Upper lobe of left lung (tissue), 6 donors: ENCODE measurements around the gene PIGU. TPM values are rescaled to one million over a fixed set of nuclear protein-coding genes. Genes with fewer than 3 reads are reported as not detected.
A peak's percentile ranks its signal among the peaks of the same experiment; 100 is the strongest.
"Not testable (repeated sequence)": the region's sequence is repeated elsewhere in the genome, so short reads cannot be mapped to it uniquely, and the experiment has no call there.

Source experiments
- ATAC-seq, 2 donors: fragments of 200-7000 bp; cut with Tn5 transposase; one replicate each; pipeline ENCODE4 v1.9.1; 2022; ENCODE audit warnings: mild to moderate bottlenecking in 2 of 2, moderate library complexity in 2 of 2; ENCODE audit not compliant: low FRiP score in 2 of 2
- DNase-seq, 2 donors: peaks; one replicate each; pipeline ENCODE4 v3.0.0-alpha.2; 2019 to 2020
- H3K27ac ChIP-seq, 4 donors: fragments of 200-600 bp; sonication (generic); one replicate each; pipeline ENCODE4 v1.5.1; 2016 to 2019
- H3K27me3 ChIP-seq, 4 donors: fragments of 200-600 bp; sonication (generic); one replicate each; pipeline ENCODE4 v1.5.1; 2017 to 2019
- H3K36me3 ChIP-seq, 4 donors: fragments of 200-600 bp; sonication (generic); one replicate each; pipeline ENCODE4 v1.5.1; 2016 to 2019
- H3K4me1 ChIP-seq, 4 donors: fragments of 200-600 bp; sonication (generic); one replicate each; pipeline ENCODE4 v1.5.1; 2018 to 2019
- H3K4me3 ChIP-seq, 4 donors: fragments of 200-600 bp; sonication (generic); one replicate each; pipeline ENCODE4 v1.5.1; 2017 to 2019; ENCODE audit warnings: mild to moderate bottlenecking in 2 of 4, moderate library complexity in 1 of 4
- H3K9me3 ChIP-seq, 4 donors: fragments of 200-600 bp; sonication (generic); one replicate each; pipeline ENCODE4 v1.5.1; 2018 to 2019
- CTCF ChIP-seq, 6 experiments: fragments of 450-650 bp in 4 of 6; fragments of 200-600 bp in 2 of 6; sonication (generic) in 2 of 6; IDR thresholded peaks; one replicate each; pipeline ENCODE4 v1.5.1; 2016 to 2019; ENCODE audit warnings: antibody characterized with exemption in 6 of 6
- EP300 ChIP-seq, 4 donors: sonication (generic); formaldehyde crosslinking; IDR thresholded peaks; one replicate each; pipeline ENCODE4 v1.5.1; 2017; ENCODE audit warnings: antibody characterized with exemption in 4 of 4, control low read depth in 2 of 4
- POLR2A ChIP-seq, 4 donors: fragments of 450-650 bp; IDR thresholded peaks; one replicate each; pipeline ENCODE4 v1.5.1; 2016 to 2017; ENCODE audit warnings: antibody characterized with exemption in 4 of 4, mild to moderate bottlenecking in 2 of 4
- POLR2AphosphoS5 ChIP-seq, 2 donors: sonication (generic); formaldehyde crosslinking; IDR thresholded peaks; one replicate each; pipeline ENCODE4 v1.5.1; 2017; ENCODE audit warnings: antibody characterized with exemption in 2 of 2
- WGBS, 2 donors: methylation state at CpG; one replicate each; pipeline ENCODE4 v1.1.5; 2017 to 2018; 5-methylcytosine and 5-hydroxymethylcytosine counted together
- total RNA-seq, 6 donors: library from RNA; depleted of rRNA in 4 of 6; stranded (reverse); fragments of >200 nt in 4 of 6; gene quantifications; one replicate each; pipeline versions ENCODE4 v1.1.0 to v1.2.1, GENCODE V29; 2016 to 2021
- donor health status: DM: no; HTN: no; CAD: no; lungs with moderate emphysema.
- donor health status: DM: no; HTN: yes; CAD: no; lungs with severe emphysema.

PIGU gene
- total RNA-seq, 6 donors from 2014 or later: 8.0 to 17.1 (median 12.7) TPM

DNA sequence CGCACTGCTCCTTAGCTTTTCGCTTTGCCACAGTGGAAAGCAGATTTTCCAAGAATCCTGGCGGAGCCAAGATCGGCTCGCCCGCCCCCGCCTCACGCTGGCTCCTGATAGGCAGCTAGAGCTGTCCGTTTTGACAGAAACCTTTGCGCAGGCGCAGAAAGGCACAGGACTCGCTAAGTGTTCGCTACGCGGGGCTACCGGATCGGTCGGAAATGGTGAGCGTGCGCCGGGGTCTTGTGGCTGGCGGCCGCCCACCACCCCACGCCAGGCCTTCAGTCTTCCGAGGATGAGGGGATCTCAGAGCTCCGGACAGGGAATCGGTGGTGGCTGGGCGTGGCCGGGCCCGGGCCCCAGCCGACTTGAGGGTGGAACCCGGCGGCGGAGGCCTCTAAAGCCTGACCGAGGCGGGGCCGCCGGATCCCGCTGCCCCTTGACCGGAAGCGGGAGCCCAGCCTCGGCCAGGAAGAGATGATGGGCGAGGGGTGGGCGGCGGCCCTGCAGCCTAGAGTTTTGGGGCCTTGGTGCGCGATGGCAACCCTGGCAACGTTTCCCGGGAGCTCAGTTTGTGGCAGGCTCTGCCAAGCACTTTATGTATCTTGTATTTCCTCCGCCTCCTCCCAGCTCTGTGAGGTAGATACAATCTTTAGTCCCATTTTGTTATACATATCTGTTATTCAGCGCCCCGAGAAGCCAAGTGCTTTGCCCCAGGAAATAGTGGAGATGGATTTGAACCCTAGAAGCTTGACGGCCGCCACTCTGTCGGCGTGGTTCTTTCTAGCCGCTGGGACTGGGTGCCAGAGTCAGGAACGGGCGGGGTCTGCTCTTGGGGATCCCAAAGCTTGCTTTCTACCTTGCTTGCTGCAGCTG lies 160.4 kb downstream of the PIGU start, which contains the start of gene DYNLRB1:
DYNLRB1 (plus strand) TSS at position 176 of the 867 bp plus-strand sequence; CDS start at position 213, 37 bp downstream.
- DNase-seq (peak; percentile 95 to 96), ATAC-seq (peak; percentile 96 to 97)
- 0% methylated on average over 15 to 46 of the region's 59 CpGs for WGBS, 2 donors
- peak within 1 kb of the TSS; percentile 60 to 77 (median 63) for H3K4me3 ChIP-seq
- H3K36me3 ChIP-seq: peaks cover 0 to 19% (median 3%) of the 10 kb centered on the region in 4 donors
- H3K27ac ChIP-seq: peak within 1 kb of the TSS; percentile 89 to 98 (median 96)
- no peaks in the 10 kb centered on the region for H3K9me3 ChIP-seq
- TF ChIP-seq POLR2A (IDR thresholded peaks at IDR 0.05) (peak in 3 of 4 donors; percentile 81 to 90 (median 84)), CTCF (IDR thresholded peaks at IDR 0.05) (no peak), POLR2AphosphoS5 (IDR thresholded peaks at IDR 0.05) (peak; percentile 86 to 94), EP300 (IDR thresholded peaks at IDR 0.05) (no peak)
- peaks cover 15 to 48% (median 24%) of the 10 kb centered on the region in 4 donors for H3K4me1 ChIP-seq
- H3K27me3 ChIP-seq: no peaks in the 10 kb centered on the region

GRCh38 chr20:34515484-34516246 lies 161.2 kb downstream of the PIGU start:
- peaks cover 0 to 22% (median 3%) of the 10 kb centered on the region in 4 donors for H3K36me3 ChIP-seq
- H3K9me3 ChIP-seq: no peaks in the 10 kb centered on the region
- ATAC-seq (peak; percentile 55 to 94), DNase-seq (peak in 1 of 2 donors; percentile 86)
- H3K4me1 ChIP-seq: peaks cover 15 to 48% (median 24%) of the 10 kb centered on the region in 4 donors
- H3K27ac ChIP-seq: peak overlapping the region; percentile 89 to 98 (median 96)
- TF ChIP-seq CTCF (IDR thresholded peaks at IDR 0.05) (no peak), POLR2A (IDR thresholded peaks at IDR 0.05) (no peak), POLR2AphosphoS5 (IDR thresholded peaks at IDR 0.05) (peak in 1 of 2 donors; percentile 29), EP300 (IDR thresholded peaks at IDR 0.05) (no peak)
- no peaks in the 10 kb centered on the region for H3K27me3 ChIP-seq
- 1 to 4% methylated on average over 36 of the region's 36 CpGs for WGBS, 2 donors
- peak overlapping the region; percentile 60 to 77 (median 63) for H3K4me3 ChIP-seq

- Histone ChIP-seq H3K4me1 (peaks cover 13 to 48% (median 24%) of the 10 kb centered on the region in 4 donors), H3K36me3 (peaks cover 0 to 22% (median 3%) of the 10 kb centered on the region in 4 donors), H3K9me3 (no peaks in the 10 kb centered on the region), H3K27ac (peak overlapping the region; percentile 89 to 98 (median 96)), H3K4me3 (peak overlapping the region; percentile 60 to 77 (median 63)), H3K27me3 (no peaks in the 10 kb centered on the region)
- TF ChIP-seq POLR2A (IDR thresholded peaks at IDR 0.05) (no peak), POLR2AphosphoS5 (IDR thresholded peaks at IDR 0.05) (no peak), CTCF (IDR thresholded peaks at IDR 0.05) (no peak), EP300 (IDR thresholded peaks at IDR 0.05) (no peak)
- DNase-seq: no peak
- 22 to 27% methylated on average over 19 of the region's 19 CpGs for WGBS, 2 donors
- no peak for ATAC-seq
These were observed 161.9 kb downstream of the PIGU start for GRCh38 chr20:34514897-34515483.

GRCh38 chr20:34514034-34514433 lies 162.9 kb downstream of the PIGU start:
- Histone ChIP-seq H3K36me3 (peaks cover 0 to 22% (median 3%) of the 10 kb centered on the region in 4 donors), H3K4me1 (peaks cover 10 to 47% (median 24%) of the 10 kb centered on the region in 4 donors)
- H3K4me3 ChIP-seq, H3K27ac ChIP-seq, ATAC-seq, H3K27me3 ChIP-seq, DNase-seq, H3K9me3 ChIP-seq: not testable (repeated sequence)
- 91 to 95% methylated on average over 17 of the region's 17 CpGs for WGBS, 2 donors
